ENCODE measurements around the gene TRPM2. TPM values are rescaled to one million over a fixed set of nuclear protein-coding genes. Genes with fewer than 3 reads are reported as not detected.
"Not testable (repeated sequence)": the region's sequence is repeated elsewhere in the genome, so short reads cannot be mapped to it uniquely, and the experiment has no call there.

The TRPM2 gene
- total and polyA plus RNA-seq, 7 experiments from 2014 or later: 1.2 to 29.6 (median 2.0) TPM

GRCh38 chr21:44395260-44395659 lies 41.8 kb downstream of the TRPM2 start:
- POLR2A ChIA-PET: no interaction called here
- peak overlapping the region in 1 of 9 donors; percentile 52 for H3K27ac Mint-ChIP-seq
- Histone ChIP-seq H3K4me3 (ENCODE audit: low read length) (no peak overlapping the region), H3K9me3 (ENCODE audit: control insufficient read depth in 2 of 3, low read length in 3 of 3) (no peaks in the 10 kb centered on the region), H3K4me1 (ENCODE audit: control insufficient read depth in 2 of 2, insufficient read depth in 2 of 2, low read length in 2 of 2) (no peaks in the 10 kb centered on the region), H3K27ac (ENCODE audit: low read depth, low read length) (no peak overlapping the region), H3K27me3 (ENCODE audit: control insufficient read depth in 2 of 2, insufficient read depth in 2 of 2, low read length in 2 of 2) (no peaks in the 10 kb centered on the region), H3K36me3 (ENCODE audit: control insufficient read depth in 2 of 3, insufficient read depth in 3 of 3, low read length in 3 of 3) (peaks cover 0 to 3% (median 0%) of the 10 kb centered on the region in 3 experiments)
- peaks cover 0 to 14% (median 0%) of the 10 kb centered on the region in 5 donors for H3K36me3 Mint-ChIP-seq
- H3K9me3 Mint-ChIP-seq: no peaks in the 10 kb centered on the region
- H3K4me3 Mint-ChIP-seq: no peak overlapping the region
- intact Hi-C loops (cut with micrococcal nuclease): no loop called here
- CTCF ChIA-PET: no interaction called here
- no peaks in the 10 kb centered on the region for H3K27me3 Mint-ChIP-seq
- DNase-seq: no peak
- no peak for ATAC-seq
- peaks cover 0 to 7% (median 0%) of the 10 kb centered on the region in 7 donors for H3K4me1 Mint-ChIP-seq

DNA sequence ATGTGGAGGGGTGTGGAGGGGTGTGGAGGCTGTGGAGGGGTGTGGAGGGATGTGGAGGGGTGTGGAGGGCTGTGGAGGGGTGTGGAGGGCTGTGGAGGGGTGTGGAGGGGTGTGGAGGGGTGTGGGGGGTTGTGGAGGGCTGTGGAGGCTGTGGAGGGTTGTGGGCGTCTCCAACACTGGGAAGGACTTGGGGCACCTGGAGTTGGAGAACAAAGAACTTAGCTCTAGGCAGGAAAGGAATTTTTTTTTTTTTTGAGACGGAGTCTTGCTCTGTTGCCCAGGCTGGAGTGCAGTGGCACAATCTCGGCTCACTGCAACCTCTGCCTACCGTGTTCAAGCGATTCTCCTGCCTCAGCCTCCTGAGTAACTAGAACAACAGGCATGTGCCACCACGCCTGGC lies 43.4 kb downstream of the TRPM2 start:
- ATAC-seq; H3K4me1 ChIP-seq (ENCODE audit: control insufficient read depth in 2 of 2, insufficient read depth in 2 of 2, low read length in 2 of 2); H3K27ac ChIP-seq (ENCODE audit: low read depth, low read length); H3K9me3 Mint-ChIP-seq; H3K4me3 ChIP-seq (ENCODE audit: low read length); H3K4me1 Mint-ChIP-seq; H3K27me3 ChIP-seq (ENCODE audit: control insufficient read depth in 2 of 2, insufficient read depth in 2 of 2, low read length in 2 of 2); DNase-seq; H3K9me3 ChIP-seq (ENCODE audit: control insufficient read depth in 2 of 3, low read length in 3 of 3); H3K27me3 Mint-ChIP-seq; CTCF ChIA-PET; POLR2A ChIA-PET; intact Hi-C loops (cut with micrococcal nuclease); H3K36me3 ChIP-seq (ENCODE audit: control insufficient read depth in 2 of 3, insufficient read depth in 3 of 3, low read length in 3 of 3); H3K27ac Mint-ChIP-seq; H3K4me3 Mint-ChIP-seq: not testable (repeated sequence)
- peaks cover 0 to 11% (median 0%) of the 10 kb centered on the region in 5 donors for H3K36me3 Mint-ChIP-seq

DNA sequence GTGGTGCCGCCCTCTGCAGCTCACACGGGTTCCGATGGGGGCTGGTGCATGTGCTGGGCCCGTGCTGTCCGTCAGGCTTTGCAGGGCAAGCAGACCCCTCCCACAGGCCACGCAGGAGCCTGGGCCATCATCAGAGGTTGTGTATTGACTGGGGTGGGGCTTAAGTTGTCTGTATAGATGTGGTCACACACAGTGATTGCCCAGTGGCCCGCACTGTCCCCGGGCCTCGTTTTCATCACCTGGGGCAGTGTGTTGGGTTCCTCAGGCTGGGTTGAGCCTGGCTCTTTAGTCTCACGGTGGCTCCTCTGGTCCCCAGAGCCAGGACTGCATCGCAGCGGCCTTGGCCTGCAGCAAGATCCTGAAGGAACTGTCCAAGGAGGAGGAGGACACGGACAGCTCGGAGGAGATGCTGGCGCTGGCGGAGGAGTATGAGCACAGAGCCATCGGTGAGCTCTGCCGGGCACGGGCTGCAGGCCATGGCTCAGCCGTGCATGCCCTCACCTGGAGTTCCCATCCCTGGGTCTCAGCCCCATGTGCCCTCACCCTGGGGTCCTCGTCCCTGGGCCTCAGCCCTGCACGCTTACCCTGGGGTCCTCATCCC lies 44.1 kb downstream of the TRPM2 start:
- Histone ChIP-seq H3K9me3 (ENCODE audit: control insufficient read depth in 2 of 3, low read length in 3 of 3) (no peaks in the 10 kb centered on the region), H3K36me3 (ENCODE audit: control insufficient read depth in 2 of 3, insufficient read depth in 3 of 3, low read length in 3 of 3) (peaks cover 0 to 3% (median 0%) of the 10 kb centered on the region in 3 experiments), H3K27ac (ENCODE audit: low read depth, low read length) (no peak overlapping the region), H3K4me1 (ENCODE audit: control insufficient read depth in 2 of 2, insufficient read depth in 2 of 2, low read length in 2 of 2) (no peaks in the 10 kb centered on the region), H3K27me3 (ENCODE audit: control insufficient read depth in 2 of 2, insufficient read depth in 2 of 2, low read length in 2 of 2) (no peaks in the 10 kb centered on the region), H3K4me3 (ENCODE audit: low read length) (no peak overlapping the region)
- Mint-ChIP-seq H3K36me3 (peaks cover 0 to 11% (median 0%) of the 10 kb centered on the region in 5 donors), H3K27ac (no peak overlapping the region), H3K4me1 (peaks cover 0 to 7% (median 0%) of the 10 kb centered on the region in 7 donors), H3K4me3 (no peak overlapping the region), H3K9me3 (no peaks in the 10 kb centered on the region), H3K27me3 (no peaks in the 10 kb centered on the region)
- no peak for ATAC-seq
- peak in 1 of 9 donors; percentile 12 for DNase-seq
- intact Hi-C loops (cut with micrococcal nuclease): no loop called here
- CTCF ChIA-PET: no interaction called here
- POLR2A ChIA-PET: no interaction called here

GRCh38 chr21:44398499-44398898 lies 45.1 kb downstream of the TRPM2 start:
- no peak overlapping the region for H3K27ac ChIP-seq (ENCODE audit: low read depth, low read length)
- H3K27ac Mint-ChIP-seq: no peak overlapping the region
- H3K4me3 ChIP-seq (ENCODE audit: low read length): no peak overlapping the region
- CTCF ChIA-PET: no interaction called here
- POLR2A ChIA-PET: no interaction called here
- intact Hi-C loops (cut with micrococcal nuclease): no loop called here
- DNase-seq (no peak), ATAC-seq (no peak)
- no peaks in the 10 kb centered on the region for H3K9me3 Mint-ChIP-seq
- H3K4me3 Mint-ChIP-seq: no peak overlapping the region
- no peaks in the 10 kb centered on the region for H3K27me3 Mint-ChIP-seq
- H3K4me1 ChIP-seq (ENCODE audit: control insufficient read depth in 2 of 2, insufficient read depth in 2 of 2, low read length in 2 of 2): no peaks in the 10 kb centered on the region
- H3K36me3 ChIP-seq (ENCODE audit: control insufficient read depth in 2 of 3, insufficient read depth in 3 of 3, low read length in 3 of 3): peaks cover 0 to 3% (median 0%) of the 10 kb centered on the region in 3 experiments
- H3K36me3 Mint-ChIP-seq: peaks cover 0 to 5% (median 0%) of the 10 kb centered on the region in 5 donors
- H3K9me3 ChIP-seq (ENCODE audit: control insufficient read depth in 2 of 3, low read length in 3 of 3): no peaks in the 10 kb centered on the region
- no peaks in the 10 kb centered on the region for H3K27me3 ChIP-seq (ENCODE audit: control insufficient read depth in 2 of 2, insufficient read depth in 2 of 2, low read length in 2 of 2)
- peaks cover 0 to 7% (median 0%) of the 10 kb centered on the region in 7 donors for H3K4me1 Mint-ChIP-seq

GRCh38 chr21:44399151-44399954 lies 45.9 kb downstream of the TRPM2 start:
- peaks cover 0 to 4% (median 0%) of the 10 kb centered on the region in 5 donors for H3K36me3 Mint-ChIP-seq
- peaks cover 0 to 3% (median 0%) of the 10 kb centered on the region in 3 experiments for H3K36me3 ChIP-seq (ENCODE audit: control insufficient read depth in 2 of 3, insufficient read depth in 3 of 3, low read length in 3 of 3)
- no peak overlapping the region for H3K4me3 ChIP-seq (ENCODE audit: low read length)
- H3K27ac Mint-ChIP-seq: no peak overlapping the region
- H3K4me1 ChIP-seq (ENCODE audit: control insufficient read depth in 2 of 2, insufficient read depth in 2 of 2, low read length in 2 of 2): no peaks in the 10 kb centered on the region
- no peaks in the 10 kb centered on the region for H3K9me3 ChIP-seq (ENCODE audit: control insufficient read depth in 2 of 3, low read length in 3 of 3)
- H3K27ac ChIP-seq (ENCODE audit: low read depth, low read length): no peak overlapping the region
- H3K4me1 Mint-ChIP-seq: peaks cover 0 to 7% (median 0%) of the 10 kb centered on the region in 7 donors
- intact Hi-C loops (cut with micrococcal nuclease): no loop called here
- ATAC-seq: no peak
- H3K27me3 ChIP-seq (ENCODE audit: control insufficient read depth in 2 of 2, insufficient read depth in 2 of 2, low read length in 2 of 2): no peaks in the 10 kb centered on the region
- H3K9me3 Mint-ChIP-seq: no peaks in the 10 kb centered on the region
- no peaks in the 10 kb centered on the region for H3K27me3 Mint-ChIP-seq
- DNase-seq: no peak
- CTCF ChIA-PET: no interaction called here
- no peak overlapping the region for H3K4me3 Mint-ChIP-seq
- POLR2A ChIA-PET: no interaction called here

- no peaks in the 10 kb centered on the region for H3K27me3 ChIP-seq (ENCODE audit: control insufficient read depth in 2 of 2, insufficient read depth in 2 of 2, low read length in 2 of 2)
- H3K27ac Mint-ChIP-seq: no peak overlapping the region
- CTCF ChIA-PET: no interaction called here
- POLR2A ChIA-PET: no interaction called here
- intact Hi-C loops (cut with micrococcal nuclease): no loop called here
- H3K36me3 ChIP-seq (ENCODE audit: control insufficient read depth in 2 of 3, insufficient read depth in 3 of 3, low read length in 3 of 3): peaks cover 0 to 3% (median 0%) of the 10 kb centered on the region in 3 experiments
- no peak overlapping the region for H3K4me3 ChIP-seq (ENCODE audit: low read length)
- H3K27ac ChIP-seq (ENCODE audit: low read depth, low read length): no peak overlapping the region
- no peak for ATAC-seq
- H3K27me3 Mint-ChIP-seq: no peaks in the 10 kb centered on the region
- peaks cover 0 to 4% (median 0%) of the 10 kb centered on the region in 5 donors for H3K36me3 Mint-ChIP-seq
- no peaks in the 10 kb centered on the region for H3K9me3 Mint-ChIP-seq
- DNase-seq: no peak
- H3K4me1 ChIP-seq (ENCODE audit: control insufficient read depth in 2 of 2, insufficient read depth in 2 of 2, low read length in 2 of 2): no peaks in the 10 kb centered on the region
- H3K4me1 Mint-ChIP-seq: peaks cover 0 to 2% (median 0%) of the 10 kb centered on the region in 7 donors
- no peak overlapping the region for H3K4me3 Mint-ChIP-seq
- H3K9me3 ChIP-seq (ENCODE audit: control insufficient read depth in 2 of 3, low read length in 3 of 3): no peaks in the 10 kb centered on the region
Measured at GRCh38 chr21:44399955-44400790, 46.8 kb downstream of the TRPM2 start.
